GM12878 (cell line): Measurements from ENCODE around the gene ITGA3. TPM values are rescaled to one million over a fixed set of nuclear protein-coding genes. Genes with fewer than 3 reads are reported as not detected.

Source experiments
- ATAC-seq: fragments of 200-7000 bp; cut with Tn5 transposase; 3 replicates; pipeline ENCODE4 v1.9.1; 2020; ENCODE audit warnings: mild to moderate bottlenecking, moderate library complexity
- BruUV-seq: library from RNA; stranded (reverse); fragments of 400-500 nt; replicated peaks from 2 replicates; lab custom pipeline; 2021; lab: Mats Ljungman, UMichigan
- CTCF ChIA-PET: fragments of 300-600 bp; sonication (Branson Sonifier 250); formaldehyde crosslinking; extraction: SDS; loops from one replicate; lab custom pipeline; 2021; ENCODE audit warnings: inconsistent platforms; lab: Yijun Ruan, JAX
- POLR2A ChIA-PET: fragments of 350-600 bp; formaldehyde crosslinking; extraction: SDS; loops from one replicate; lab custom pipeline; 2021; ENCODE audit warnings: inconsistent platforms; lab: Charles Lee
- RAD21 ChIA-PET: fragments of 300-600 bp; sonication (Branson Sonifier 250); formaldehyde crosslinking; loops from one replicate; lab custom pipeline; 2023; ENCODE audit warnings: antibody characterized with exemption; ENCODE audit not compliant: unreplicated experiment; lab: Charles Lee
- SMC1A ChIA-PET: fragments of 300-600 bp; sonication (Branson Sonifier 250); formaldehyde crosslinking; loops from one replicate; lab custom pipeline; 2023; ENCODE audit not compliant: unreplicated experiment, uncharacterized antibody; lab: Charles Lee
- DNase-seq: peaks from one replicate; pipeline ENCODE4 v3.0.0-alpha.2; 2011; ENCODE audit warnings: low read depth, low spot score
- FAIRE-seq: peaks from 3 replicates; lab custom pipeline; 2011; peaks lifted over from hg19 to GRCh38; lab: Jason Lieb, UNC
- H2AFZ ChIP-seq: 2 replicates; pipeline ENCODE4 v1.6.0; 2011; ENCODE audit warnings: low read depth, low read length, control low read depth; ENCODE audit not compliant: control insufficient read depth
- H3K27ac ChIP-seq: 2 replicates; pipeline ENCODE4 v1.5.1; 2011; ENCODE audit warnings: control low read depth; ENCODE audit not compliant: control insufficient read depth, insufficient read depth
- H3K27me3 ChIP-seq, 2 experiments: replicated peaks in 1 of 2; 2 replicates each; pipeline versions ENCODE4 v1.6.0 to v1.6.1; 2011; ENCODE audit warnings: low read length in 1 of 2; ENCODE audit not compliant: control insufficient read depth in 2 of 2, insufficient read depth in 2 of 2
- H3K36me3 ChIP-seq, 2 experiments: 2 replicates each; pipeline ENCODE4 v1.5.1; 2011; ENCODE audit warnings: low read length in 1 of 2; ENCODE audit not compliant: control insufficient read depth in 2 of 2, insufficient read depth in 2 of 2
- H3K4me1 ChIP-seq: 2 replicates; pipeline ENCODE4 v1.6.1; 2011; ENCODE audit warnings: mild to moderate bottlenecking, low read length, moderate library complexity, mixed read lengths; ENCODE audit not compliant: control insufficient read depth, insufficient read depth
- H3K4me2 ChIP-seq: 2 replicates; pipeline ENCODE4 v1.6.0; 2011; ENCODE audit warnings: control low read depth; ENCODE audit not compliant: control insufficient read depth, insufficient read depth
- H3K4me3 ChIP-seq: fragments of 200-600 bp; sonication (generic); 2 replicates; pipeline ENCODE4 v1.5.1; 2016
- H3K79me2 ChIP-seq: 2 replicates; pipeline ENCODE4 v1.6.0; 2011; ENCODE audit warnings: low read length; ENCODE audit not compliant: control insufficient read depth, insufficient read depth
- H3K9ac ChIP-seq: 2 replicates; pipeline ENCODE4 v1.8.0; 2011; ENCODE audit warnings: low read length, control low read depth, mixed read lengths; ENCODE audit not compliant: control insufficient read depth, insufficient read depth
- H3K9me3 ChIP-seq: replicated peaks from 3 replicates; pipeline ENCODE4 v1.5.1; 2011; ENCODE audit warnings: mild to moderate bottlenecking, low read length; ENCODE audit not compliant: control insufficient read depth, insufficient read depth
- H4K20me1 ChIP-seq: 2 replicates; pipeline ENCODE4 v1.6.0; 2011; ENCODE audit not compliant: control insufficient read depth, insufficient read depth
- CEBPB ChIP-seq, 2 experiments: fragments of 150-350 bp in 1 of 2; IDR thresholded peaks; 2 replicates each; pipeline ENCODE4 v1.6.1; 2012 to 2014; ENCODE audit warnings: low read depth in 2 of 2, low read length in 2 of 2, borderline replicate concordance in 1 of 2, inconsistent platforms in 1 of 2
- CHD2 ChIP-seq: IDR thresholded peaks from 2 replicates; pipeline ENCODE4 v1.6.1; 2011; ENCODE audit warnings: low read depth, low read length, improper control_type of control experiment, borderline replicate concordance
- E2F8 ChIP-seq: fragments of 450-650 bp; IDR thresholded peaks from 2 replicates; pipeline ENCODE4 v1.6.1; 2018; ENCODE audit warnings: mild to moderate bottlenecking, low read depth, moderate library complexity; ENCODE audit not compliant: partially characterized antibody
- EP300 ChIP-seq, 2 experiments: fragments of 150-350 bp in 1 of 2; IDR thresholded peaks; 2 replicates each; pipeline ENCODE4 v1.6.1; 2011 to 2012; ENCODE audit warnings: low read depth in 2 of 2, low read length in 2 of 2, borderline replicate concordance in 1 of 2, improper control_type of control experiment in 1 of 2, inconsistent platforms in 1 of 2; ENCODE audit not compliant: control insufficient read depth in 1 of 2
- GABPA ChIP-seq: IDR thresholded peaks from 2 replicates; pipeline ENCODE4 v1.6.1; 2014; ENCODE audit warnings: antibody characterized with exemption, low read depth, mild to moderate bottlenecking, inconsistent platforms
- GATAD2B ChIP-seq: fragments of 450-650 bp; conservative IDR thresholded peaks from 2 replicates; pipeline ENCODE4 v1.6.1; 2017; ENCODE audit warnings: low read depth, mild to moderate bottlenecking, moderate library complexity
- HCFC1 ChIP-seq: fragments of 150-350 bp; IDR thresholded peaks from 2 replicates; pipeline ENCODE4 v1.6.1; 2014; ENCODE audit warnings: low read length
- LARP7 ChIP-seq: fragments of 450-650 bp; IDR thresholded peaks from 2 replicates; pipeline ENCODE4 v1.6.1; 2017; ENCODE audit warnings: mild to moderate bottlenecking
- MXI1 ChIP-seq: fragments of 150-350 bp; IDR thresholded peaks from 2 replicates; pipeline ENCODE4 v1.6.1; 2011; ENCODE audit warnings: low read depth, mild to moderate bottlenecking, inconsistent platforms, low read length, improper control_type of control experiment
- PML ChIP-seq: IDR thresholded peaks from 2 replicates; pipeline ENCODE4 v1.6.1; 2012; ENCODE audit warnings: low read length, inconsistent platforms
- RB1 ChIP-seq: fragments of 450-650 bp; formaldehyde crosslinking; IDR thresholded peaks from 2 replicates; pipeline ENCODE4 v1.6.1; 2017; ENCODE audit warnings: mild to moderate bottlenecking, borderline replicate concordance
- RUNX3 ChIP-seq: IDR thresholded peaks from 2 replicates; pipeline ENCODE4 v1.6.1; 2012; ENCODE audit warnings: low read length, inconsistent platforms
- SMAD1 ChIP-seq: fragments of 450-650 bp; IDR thresholded peaks from 2 replicates; pipeline ENCODE4 v1.6.1; 2018; ENCODE audit warnings: mild to moderate bottlenecking, low read depth; ENCODE audit not compliant: partially characterized antibody
- SRF ChIP-seq, 2 experiments: IDR thresholded peaks; 2 replicates each; pipeline ENCODE4 v1.6.1; 2011; ENCODE audit warnings: low read depth in 2 of 2, low read length in 2 of 2, mild to moderate bottlenecking in 1 of 2, moderate library complexity in 1 of 2
- TCF7 ChIP-seq: IDR thresholded peaks from 2 replicates; pipeline ENCODE4 v1.6.1; 2014; ENCODE audit warnings: antibody characterized with exemption, borderline replicate concordance
- ZNF207 ChIP-seq: fragments of 450-650 bp; IDR thresholded peaks from 2 replicates; pipeline ENCODE4 v1.6.1; 2014; ENCODE audit warnings: antibody characterized with exemption, mild to moderate bottlenecking, borderline replicate concordance
- ZNF274 ChIP-seq: IDR thresholded peaks from one replicate; pipeline ENCODE4 v1.8.0; 2011; ENCODE audit not compliant: insufficient read length, insufficient read depth
- WGBS: methylation state at CpG from one replicate; pipeline ENCODE4 v1.1.6; 2016; ENCODE audit warnings: low lambda C conversion rate; ENCODE audit not compliant: insufficient replicate concordance, insufficient coverage; ENCODE audit errors: missing lambda C conversion rate; 5-methylcytosine and 5-hydroxymethylcytosine counted together
- in situ Hi-C: fragments of 300-500 bp; cut with MboI; formaldehyde crosslinking; loops from 9 replicates; pipeline ENCODE4 v1.14.3; 2018; ENCODE audit warnings: mixed read lengths
- intact Hi-C: fragments of 100-400 bp; cut with micrococcal nuclease; formaldehyde crosslinking; loops from one replicate; pipeline ENCODE4 v1.14.2; 2022; ENCODE audit not compliant: unreplicated experiment
- polyA plus RNA-seq, 11 experiments: library from polyadenylated mRNA; depleted of rRNA in 4 of 11; unstranded in 6 of 11; stranded (reverse) in 5 of 11; fragments of >200 nt; fragmentation: Nextera tagmentation in 4 of 11; fragmentation: Illumina TruSeq in 1 of 11; extraction: Ambion mirVana in 4 of 11; extraction: Trizol in 1 of 11; gene quantifications; 1 replicate in 1 of 11; 2 replicates in 10 of 11; pipeline versions ENCODE4 v1.2.1 to v1.2.3, GENCODE V29; 2011 to 2016; ENCODE audit warnings: inconsistent platforms in 2 of 11, missing spikeins in 2 of 11, low read depth in 1 of 11
- total RNA-seq, 4 experiments: library from RNA; depleted of rRNA in 3 of 4; stranded (reverse); fragments of >200 nt in 3 of 4; fragmentation: Illumina TruSeq in 1 of 4; extraction: Trizol in 1 of 4; gene quantifications; 2 replicates each; pipeline versions ENCODE4 v1.2.1 to v1.2.3, GENCODE V29; 2013 to 2021
- TF ChIP-seq, protein P1 (sequence below): fragments of 450-650 bp; formaldehyde crosslinking; IDR thresholded peaks from 2 replicates; pipeline ENCODE4 v1.5.0; 2022; ENCODE audit warnings: mild to moderate bottlenecking, missing genetic modification characterization

ITGA3 gene
- total and polyA plus RNA-seq, 10 of the 15 experiments (the other 5 are each of a cell fraction or from before 2014, with no cell fraction given), result 0.29 to 13.4 (median 6.6) TPM

GRCh38 chr17:50120475-50121253 lies 64.8 kb downstream of the ITGA3 start:
- POLR2A ChIA-PET, result no interaction called here
- WGBS, result 11% methylated on average over 7 of the region's 7 CpGs
- no peak overlapping the region for H3K4me3 ChIP-seq
- no peak for TF ChIP-seq LARP7
- no peak for TF ChIP-seq ZNF207
- no peak for TF ChIP-seq CEBPB (IDR thresholded peaks at IDR 0.05; ENCODE audit: borderline replicate concordance in 1 of 2, low read depth in 2 of 2, low read length in 2 of 2)
- no peak for TF ChIP-seq MXI1
- TF ChIP-seq CHD2, result no peak
- TF ChIP-seq, protein P1, sequence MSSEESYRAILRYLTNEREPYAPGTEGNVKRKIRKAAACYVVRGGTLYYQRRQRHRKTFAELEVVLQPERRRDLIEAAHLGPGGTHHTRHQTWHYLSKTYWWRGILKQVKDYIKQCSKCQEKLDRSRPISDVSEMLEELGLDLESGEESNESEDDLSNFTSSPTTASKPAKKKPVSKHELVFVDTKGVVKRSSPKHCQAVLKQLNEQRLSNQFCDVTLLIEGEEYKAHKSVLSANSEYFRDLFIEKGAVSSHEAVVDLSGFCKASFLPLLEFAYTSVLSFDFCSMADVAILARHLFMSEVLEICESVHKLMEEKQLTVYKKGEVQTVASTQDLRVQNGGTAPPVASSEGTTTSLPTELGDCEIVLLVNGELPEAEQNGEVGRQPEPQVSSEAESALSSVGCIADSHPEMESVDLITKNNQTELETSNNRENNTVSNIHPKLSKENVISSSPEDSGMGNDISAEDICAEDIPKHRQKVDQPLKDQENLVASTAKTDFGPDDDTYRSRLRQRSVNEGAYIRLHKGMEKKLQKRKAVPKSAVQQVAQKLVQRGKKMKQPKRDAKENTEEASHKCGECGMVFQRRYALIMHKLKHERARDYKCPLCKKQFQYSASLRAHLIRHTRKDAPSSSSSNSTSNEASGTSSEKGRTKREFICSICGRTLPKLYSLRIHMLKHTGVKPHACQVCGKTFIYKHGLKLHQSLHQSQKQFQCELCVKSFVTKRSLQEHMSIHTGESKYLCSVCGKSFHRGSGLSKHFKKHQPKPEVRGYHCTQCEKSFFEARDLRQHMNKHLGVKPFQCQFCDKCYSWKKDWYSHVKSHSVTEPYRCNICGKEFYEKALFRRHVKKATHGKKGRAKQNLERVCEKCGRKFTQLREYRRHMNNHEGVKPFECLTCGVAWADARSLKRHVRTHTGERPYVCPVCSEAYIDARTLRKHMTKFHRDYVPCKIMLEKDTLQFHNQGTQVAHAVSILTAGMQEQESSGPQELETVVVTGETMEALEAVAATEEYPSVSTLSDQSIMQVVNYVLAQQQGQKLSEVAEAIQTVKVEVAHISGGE (CRISPR knock-in tag), result no peak
- no peak for TF ChIP-seq EP300 (IDR thresholded peaks at IDR 0.05; ENCODE audit: borderline replicate concordance in 1 of 2, control insufficient read depth in 1 of 2, low read depth in 2 of 2, low read length in 2 of 2)
- TF ChIP-seq TCF7, result no peak
- no peak for TF ChIP-seq RB1
- no peak for TF ChIP-seq GATAD2B
- no peak for TF ChIP-seq ZNF274
- TF ChIP-seq SRF (IDR thresholded peaks at IDR 0.05; ENCODE audit: low read depth in 2 of 2, low read length in 2 of 2), result no peak
- TF ChIP-seq GABPA, result no peak
- no peak for TF ChIP-seq HCFC1
- TF ChIP-seq E2F8, result no peak
- TF ChIP-seq RUNX3, result no peak
- TF ChIP-seq SMAD1, result no peak
- TF ChIP-seq PML, result no peak
- FAIRE-seq (no peak), ATAC-seq (no peak), DNase-seq (no peak)
- H3K27me3 ChIP-seq, result peaks cover 6 to 7% of the 10 kb centered on the region in 2 experiments; a peak in 3 of 4 replicates
- H3K9me3 ChIP-seq, result no peaks in the 10 kb centered on the region
- RAD21 ChIA-PET, result no interaction called here
- BruUV-seq, result no TSS peak
- H3K9ac ChIP-seq, result no peak overlapping the region
- SMC1A ChIA-PET, result interaction anchor here (1.9 kb wide), 1 partner anchor 19 kb away, joined by 6 read pairs; no protein-coding TSS in a partner anchor
- intact Hi-C loops (no loop called here), in situ Hi-C loops (no loop called here)
- H3K27ac ChIP-seq, result no peak overlapping the region
- CTCF ChIA-PET, result interaction anchor here (1.0 to 5.0 kb wide), 6 partner anchors 12 to 78 kb away, joined by 3 to 21 read pairs (median 6); partner anchors contain the start of gene PDK2
- H3K36me3 ChIP-seq, result no peaks in the 10 kb centered on the region
- H2AFZ ChIP-seq, result no peak overlapping the region
- H3K4me1 ChIP-seq, result no peaks in the 10 kb centered on the region
- no peaks in the 10 kb centered on the region for H4K20me1 ChIP-seq
- H3K79me2 ChIP-seq, result no peaks in the 10 kb centered on the region
- H3K4me2 ChIP-seq, result no peak overlapping the region
